Spleen (tissue), 11 donors: ENCODE results near the gene FGF14. TPM values are rescaled to one million over a fixed set of nuclear protein-coding genes. Genes with fewer than 3 reads are reported as not detected.
"Not testable (repeated sequence)": the region's sequence is repeated elsewhere in the genome, so short reads cannot be mapped to it uniquely, and the experiment has no call there.

Experiments used
- DNase-seq: peaks from one replicate; pipeline ENCODE4 v3.0.0-alpha.2; 2020
- H3K27ac ChIP-seq, 8 donors: fragments of 200-600 bp; sonication (generic) in 7 of 8; 1 replicate in 4 of 8; 2 replicates in 4 of 8; pipeline versions ENCODE4 v1.5.0 to v1.8.0; 2016 to 2021; ENCODE audit warnings: inconsistent platforms in 4 of 8, mild to moderate bottlenecking in 4 of 8, moderate library complexity in 1 of 8
- H3K27me3 ChIP-seq, 7 donors: fragments of 200-600 bp; sonication (generic) in 6 of 7; replicated peaks in 1 of 7; 1 replicate in 4 of 7; 2 replicates in 3 of 7; pipeline versions ENCODE4 v1.5.0 to v1.8.0; 2016 to 2021; ENCODE audit warnings: inconsistent platforms in 3 of 7, mild to moderate bottlenecking in 1 of 7
- H3K36me3 ChIP-seq, 6 donors: fragments of 200-600 bp; sonication (generic) in 5 of 6; 1 replicate in 4 of 6; 2 replicates in 2 of 6; pipeline versions ENCODE4 v1.5.0 to v1.8.0; 2016 to 2021; ENCODE audit warnings: inconsistent platforms in 2 of 6
- H3K4me1 ChIP-seq, 6 donors: fragments of 200-600 bp; sonication (generic) in 5 of 6; 1 replicate in 3 of 6; 2 replicates in 3 of 6; pipeline versions ENCODE4 v1.5.0 to v1.8.0; 2016 to 2021; ENCODE audit warnings: inconsistent platforms in 3 of 6
- H3K4me3 ChIP-seq, 8 donors: fragments of 200-600 bp; sonication (generic) in 7 of 8; 1 replicate in 4 of 8; 2 replicates in 4 of 8; pipeline versions ENCODE4 v1.5.0 to v1.8.0; 2016 to 2021; ENCODE audit warnings: inconsistent platforms in 4 of 8, mild to moderate bottlenecking in 4 of 8, moderate library complexity in 2 of 8
- H3K9me3 ChIP-seq, 8 donors: fragments of 200-600 bp; sonication (generic) in 7 of 8; 1 replicate in 4 of 8; 2 replicates in 4 of 8; pipeline versions ENCODE4 v1.5.0 to v1.8.0; 2016 to 2021; ENCODE audit warnings: inconsistent platforms in 4 of 8
- CTCF ChIP-seq, 11 experiments: fragments of 200-600 bp in 7 of 11; fragments of 450-650 bp in 4 of 11; sonication (generic) in 4 of 11; IDR thresholded peaks in 8 of 11; conservative IDR thresholded peaks in 3 of 11; 1 replicate in 7 of 11; 2 replicates in 4 of 11; pipeline versions ENCODE4 v1.4.0 to v1.8.0; 2016 to 2021; ENCODE audit warnings: antibody characterized with exemption in 11 of 11, inconsistent platforms in 4 of 11, mild to moderate bottlenecking in 1 of 11
- POLR2A ChIP-seq, 3 donors: fragments of 450-650 bp; IDR thresholded peaks; one replicate each; pipeline ENCODE4 v1.5.1; 2017; ENCODE audit warnings: antibody characterized with exemption in 3 of 3, mild to moderate bottlenecking in 1 of 3
- POLR2AphosphoS5 ChIP-seq, 3 donors: sonication (generic); formaldehyde crosslinking; IDR thresholded peaks; one replicate each; pipeline ENCODE4 v1.5.1; 2017; ENCODE audit warnings: antibody characterized with exemption in 3 of 3
- WGBS, 5 donors: extraction: QIAGEN DNeasy Blood & Tissue Kit in 3 of 5; methylation state at CpG; one replicate each; pipeline versions ENCODE4 v1.1.5 to v1.1.7; 2013 to 2018; 5-methylcytosine and 5-hydroxymethylcytosine counted together
- intact Hi-C: fragments of 100-400 bp; cut with DNase I; formaldehyde crosslinking; loops from one replicate; pipeline ENCODE4 v1.15.0; 2023; ENCODE audit warnings: low total_unique reads
- polyA plus RNA-seq, 3 donors: library from polyadenylated mRNA; stranded (reverse); fragments of 200-250 nt; gene quantifications; one replicate each; pipeline ENCODE4 v1.2.1, GENCODE V29; 2013
- total RNA-seq, 7 donors: library from RNA; depleted of rRNA in 3 of 7; stranded (reverse); fragments of >200 nt in 3 of 7; fragmentation: NEBNext Ultra II Directional in 4 of 7; extraction: Animal tissue kit (Norgen Biotek cat#: 25700) in 4 of 7; gene quantifications; one replicate each; pipeline versions ENCODE4 v1.1.0 to v1.2.1, GENCODE V29; 2016 to 2021
- donor health status: healthy with polysubstance abuse.
- donor health status: DM: no; HTN: no; CAD: no; lungs with moderate emphysema.
- donor health status: DM: no; HTN: no; CAD: no.
- donor health status: Bipolar disorder and iron deficiency.
- donor health status: healthy.
- donor health status: DM: no; HTN: no; CAD: no.
- donor health status: DM: yes; HTN: yes; CAD: no.

The FGF14 gene
- total and polyA plus RNA-seq, 10 donors, result 0.03 to 1.1 (median 0.05) TPM; not detected in 3

GRCh38 chr13:101841698-101842097 lies 560.1 kb downstream of the FGF14 start:
- WGBS, 5 donors, result 27 to 31% (median 31%) methylated on average over 3 of the region's 3 CpGs
- no peaks in the 10 kb centered on the region for H3K27me3 ChIP-seq
- no peak overlapping the region for H3K4me3 ChIP-seq
- H3K27ac ChIP-seq, result no peak overlapping the region
- H3K9me3 ChIP-seq, result no peaks in the 10 kb centered on the region
- H3K36me3 ChIP-seq, result no peaks in the 10 kb centered on the region
- no peaks in the 10 kb centered on the region for H3K4me1 ChIP-seq
- intact Hi-C loops, result no loop called here
- TF ChIP-seq POLR2AphosphoS5 (IDR thresholded peaks at IDR 0.05), result no peak
- no peak for TF ChIP-seq CTCF (IDR thresholded peaks at IDR 0.05 in 8 of 11, conservative IDR thresholded peaks at IDR 0.05 in 3 of 11)
- no peak for TF ChIP-seq POLR2A (IDR thresholded peaks at IDR 0.05)
- no peak for DNase-seq

- no peaks in the 10 kb centered on the region for H3K27me3 ChIP-seq
- no peaks in the 10 kb centered on the region for H3K4me1 ChIP-seq
- H3K36me3 ChIP-seq, result no peaks in the 10 kb centered on the region
- 59 to 89% (median 74%) methylated on average over 2 of the region's 2 CpGs for WGBS, 5 donors
- no peak for TF ChIP-seq POLR2A (IDR thresholded peaks at IDR 0.05)
- TF ChIP-seq POLR2AphosphoS5 (IDR thresholded peaks at IDR 0.05), result no peak
- intact Hi-C loops, result no loop called here
- H3K9me3 ChIP-seq, result no peaks in the 10 kb centered on the region
- H3K27ac ChIP-seq, result no peak overlapping the region
- no peak for DNase-seq
- H3K4me3 ChIP-seq, result no peak overlapping the region
These were observed 563.5 kb downstream of the FGF14 start for GRCh38 chr13:101838323-101838722.

GRCh38 chr13:101837778-101838177 lies 564.1 kb downstream of the FGF14 start:
- WGBS, 5 donors, result 76 to 89% (median 84%) methylated on average over 4 of the region's 4 CpGs
- H3K4me1 ChIP-seq, intact Hi-C loops, H3K4me3 ChIP-seq, H3K27me3 ChIP-seq, DNase-seq, H3K9me3 ChIP-seq, H3K36me3 ChIP-seq, H3K27ac ChIP-seq: not testable (repeated sequence)

- Histone ChIP-seq H3K27ac (no peak overlapping the region), H3K27me3 (no peaks in the 10 kb centered on the region), H3K4me3 (no peak overlapping the region), H3K9me3 (no peaks in the 10 kb centered on the region), H3K36me3 (no peaks in the 10 kb centered on the region), H3K4me1 (no peaks in the 10 kb centered on the region)
- intact Hi-C loops, result no loop called here
- no peak for DNase-seq
- no peak for TF ChIP-seq CTCF (IDR thresholded peaks at IDR 0.05 in 8 of 11, conservative IDR thresholded peaks at IDR 0.05 in 3 of 11)
- TF ChIP-seq POLR2A (IDR thresholded peaks at IDR 0.05), result no peak
- TF ChIP-seq POLR2AphosphoS5 (IDR thresholded peaks at IDR 0.05), result no peak
- WGBS, 5 donors, result 65 to 87% (median 80%) methylated on average over 2 of the region's 2 CpGs
These were observed 564.6 kb downstream of the FGF14 start for GRCh38 chr13:101837288-101837687.

- Histone ChIP-seq H3K4me3 (no peak overlapping the region), H3K27me3 (no peaks in the 10 kb centered on the region), H3K4me1 (no peaks in the 10 kb centered on the region), H3K36me3 (no peaks in the 10 kb centered on the region), H3K27ac (no peak overlapping the region), H3K9me3 (peaks cover 0 to under 1% (median 0%) of the 10 kb centered on the region in 8 donors)
- intact Hi-C loops, result no loop called here
- TF ChIP-seq CTCF (IDR thresholded peaks at IDR 0.05 in 8 of 11, conservative IDR thresholded peaks at IDR 0.05 in 3 of 11) (no peak), POLR2A (IDR thresholded peaks at IDR 0.05) (no peak), POLR2AphosphoS5 (IDR thresholded peaks at IDR 0.05) (no peak)
- DNase-seq, result no peak
These were observed 565.9 kb downstream of the FGF14 start for GRCh38 chr13:101835920-101836319.
